ENCODE data around the gene JDP2.

Gene JDP2

DNA sequence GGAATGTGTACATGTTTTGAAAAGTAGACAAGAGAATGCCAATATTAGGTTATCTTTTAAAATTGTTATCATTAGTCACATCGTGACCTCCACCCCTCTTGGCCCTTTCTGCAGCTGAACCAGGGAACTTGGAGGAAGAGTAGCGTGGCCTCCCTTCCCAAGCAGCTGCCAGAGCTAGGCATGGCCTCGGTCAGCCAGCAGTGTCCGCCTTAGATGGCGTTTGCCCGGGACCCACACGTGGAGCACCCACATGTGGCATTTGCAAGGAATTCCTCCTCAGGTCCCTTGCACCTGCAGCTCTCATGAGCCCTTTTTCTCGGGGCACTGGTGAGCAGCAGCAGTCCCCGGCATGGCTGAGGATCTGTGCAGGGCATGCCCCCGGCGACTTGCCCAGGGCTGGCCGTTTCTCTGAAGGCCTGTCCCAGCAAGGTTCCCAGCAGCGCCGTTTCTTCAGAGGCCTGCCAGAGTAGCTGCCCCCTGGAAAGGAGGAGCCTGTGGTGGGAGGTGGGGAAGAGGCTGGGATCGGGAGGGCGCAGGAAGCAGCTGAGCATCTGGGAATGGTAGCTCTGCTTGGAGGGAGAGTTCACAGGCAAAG lies 10.8 kb downstream of the JDP2 start:
- no peak for DNase-seq

GRCh38 chr14:75439989-75440388 lies 12.2 kb downstream of the JDP2 start:
- no peak for DNase-seq

GRCh38 chr14:75440733-75441477 lies 13.1 kb downstream of the JDP2 start:
- no peak for DNase-seq

- DNase-seq: no peak
Measured at GRCh38 chr14:75441728-75442127, 13.9 kb downstream of the JDP2 start.

DNA sequence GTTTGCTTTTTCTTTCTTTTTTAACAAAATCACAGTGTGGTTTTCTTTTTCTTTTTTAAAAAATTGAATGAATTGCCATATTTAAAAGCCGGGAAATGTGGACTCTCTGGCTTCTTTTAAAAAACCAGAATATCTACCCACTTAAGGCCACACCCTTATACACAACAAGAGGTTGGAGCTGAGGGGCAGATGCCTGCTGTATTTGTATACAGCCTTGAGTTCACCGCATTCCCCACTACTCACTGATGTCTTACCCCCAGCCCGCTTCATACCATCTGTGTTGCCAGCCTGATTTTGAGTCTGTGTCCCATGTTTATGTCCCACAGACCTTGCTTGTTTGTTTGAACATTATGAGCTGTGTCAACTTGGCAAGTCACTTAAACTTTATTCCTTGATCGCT lies 14.3 kb downstream of the JDP2 start:
- no peak for DNase-seq

DNA sequence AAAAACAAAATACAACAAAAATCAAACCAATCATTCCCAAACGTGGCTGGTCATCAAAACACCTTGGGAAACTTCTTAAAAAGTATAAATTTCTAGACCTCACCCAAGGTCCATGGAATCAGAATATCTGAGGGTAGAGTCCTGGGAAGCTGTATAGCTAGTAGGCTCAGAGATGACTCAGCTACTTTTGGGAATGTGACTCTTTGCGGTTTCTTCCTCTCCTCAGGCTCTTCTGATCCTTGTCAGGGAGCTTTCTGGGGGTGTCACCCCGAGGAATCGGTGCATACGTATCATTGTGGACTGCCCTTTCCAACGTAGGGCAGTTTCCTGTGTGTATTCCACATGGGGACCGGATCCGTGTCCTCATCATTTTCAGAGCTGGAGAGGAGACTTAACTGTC lies 14.8 kb downstream of the JDP2 start:
- no peak for DNase-seq

DNA sequence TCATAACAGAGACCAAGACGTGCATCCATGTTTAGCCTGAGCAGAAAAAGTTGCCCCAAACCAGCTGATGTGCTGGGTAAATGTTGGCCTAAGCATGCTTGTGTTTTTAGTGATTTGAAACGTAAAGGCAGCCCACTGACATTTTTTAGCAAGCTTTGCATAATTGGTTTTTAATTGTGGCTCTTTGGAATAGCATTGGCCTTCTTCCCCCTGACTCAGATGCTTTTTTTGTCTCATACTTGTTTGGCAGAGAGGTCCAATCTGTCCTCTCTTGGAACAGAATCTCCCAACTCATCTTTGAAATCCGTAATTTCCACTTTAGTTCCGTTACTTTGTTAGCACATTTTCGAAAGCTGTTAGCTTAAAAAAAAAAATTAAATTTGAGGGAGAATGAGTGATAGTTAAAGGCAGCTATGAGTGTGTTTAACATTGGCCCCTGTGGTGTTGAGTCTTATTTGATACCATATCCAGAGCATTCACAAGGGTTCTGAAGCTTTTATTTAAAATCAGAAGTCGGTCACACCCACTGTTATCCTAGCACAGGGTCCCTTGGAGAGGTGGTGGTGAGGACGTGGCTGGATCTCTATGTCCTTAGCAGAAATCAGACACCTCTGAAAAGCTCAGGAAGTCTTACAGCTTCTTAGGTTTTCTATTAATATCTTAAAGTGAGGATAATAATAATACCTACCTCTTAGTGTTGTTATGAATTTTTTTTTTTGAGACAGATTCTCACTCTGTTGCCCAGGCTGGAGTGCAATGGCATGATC lies 15.6 kb downstream of the JDP2 start:
- DNase-seq: no peak

DNA sequence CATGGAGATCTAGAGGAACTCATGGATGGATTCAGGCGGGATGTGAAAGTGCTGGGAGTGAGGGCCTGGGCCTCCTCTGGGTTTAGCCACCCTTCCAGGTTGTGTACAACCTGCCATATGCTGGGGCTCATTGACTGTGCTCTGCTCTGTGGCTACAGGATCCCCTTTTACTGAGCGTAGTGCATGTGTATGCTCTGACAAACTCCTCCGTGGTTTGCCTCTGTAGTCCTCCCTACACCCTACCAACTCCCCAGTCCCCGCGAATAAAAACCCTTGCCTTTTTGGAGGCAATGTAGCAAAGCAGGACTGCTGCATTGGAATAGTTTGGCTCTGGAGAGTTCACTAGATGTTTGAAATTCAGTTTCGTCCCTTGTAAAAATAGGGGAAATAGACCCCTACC lies 17.4 kb downstream of the JDP2 start:
- no peak for DNase-seq

DNA sequence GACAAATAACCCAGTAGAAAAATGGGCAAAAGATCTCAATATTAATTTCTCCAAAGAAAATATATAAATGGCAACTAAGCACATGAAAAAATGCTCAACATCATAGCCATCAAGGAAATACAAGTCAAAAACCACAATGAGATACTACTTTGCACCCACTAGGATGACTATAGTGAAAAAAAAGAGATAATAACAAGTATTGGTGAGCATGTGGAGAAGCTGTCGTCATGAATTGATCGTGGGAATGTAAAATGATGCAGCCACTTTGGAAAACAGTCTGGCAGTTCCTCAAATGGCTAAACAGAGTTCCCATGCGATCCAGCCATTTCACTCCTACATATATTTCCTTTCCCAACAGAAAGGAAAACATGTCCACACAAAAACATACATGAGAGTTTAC lies 18.1 kb downstream of the JDP2 start:
- DNase-seq: no peak

DNA sequence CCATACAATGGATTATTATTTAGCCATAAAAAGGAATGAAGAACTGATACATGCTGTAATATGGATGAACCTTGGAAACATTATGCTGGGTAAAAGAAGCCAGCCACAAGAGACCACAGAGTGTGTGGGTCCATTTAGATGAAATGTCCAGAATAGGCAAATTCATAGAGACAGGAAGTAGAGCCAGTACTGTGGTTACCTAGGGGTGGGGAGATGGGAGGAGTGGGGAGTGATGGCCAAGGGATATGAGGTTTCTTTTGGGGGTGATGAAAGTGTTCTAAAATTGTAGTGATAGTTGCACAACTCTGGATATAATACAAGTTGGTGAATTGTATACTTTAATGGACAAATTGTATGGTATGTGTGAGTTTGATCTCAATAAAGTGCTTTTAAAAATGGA lies 18.6 kb downstream of the JDP2 start:
- peak; percentile 83 to 85 for DNase-seq

GRCh38 chr14:75448209-75448608 lies 20.4 kb downstream of the JDP2 start:
- DNase-seq: no peak

DNA sequence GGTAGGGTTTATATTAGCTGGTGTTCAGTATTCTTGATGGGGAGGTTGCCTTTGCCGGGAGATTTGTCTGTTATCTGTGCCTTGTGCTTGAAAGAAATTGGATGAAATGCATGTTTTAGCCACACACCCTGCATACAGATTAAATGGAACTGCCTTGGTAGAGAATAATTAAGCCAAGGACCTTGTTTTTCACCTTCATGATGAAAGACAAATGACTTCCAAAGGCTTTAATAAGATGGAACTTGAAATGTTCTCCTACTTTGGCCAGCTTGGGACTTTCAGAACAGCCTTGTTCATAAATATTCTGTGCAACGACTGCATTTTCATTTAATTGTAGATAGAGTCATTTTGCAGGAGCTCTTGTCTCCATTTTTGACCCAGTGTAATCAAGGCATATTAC lies 21.2 kb downstream of the JDP2 start:
- DNase-seq: no peak

- DNase-seq: no peak
Measured at GRCh38 chr14:75449696-75450095, 21.9 kb downstream of the JDP2 start.

DNA sequence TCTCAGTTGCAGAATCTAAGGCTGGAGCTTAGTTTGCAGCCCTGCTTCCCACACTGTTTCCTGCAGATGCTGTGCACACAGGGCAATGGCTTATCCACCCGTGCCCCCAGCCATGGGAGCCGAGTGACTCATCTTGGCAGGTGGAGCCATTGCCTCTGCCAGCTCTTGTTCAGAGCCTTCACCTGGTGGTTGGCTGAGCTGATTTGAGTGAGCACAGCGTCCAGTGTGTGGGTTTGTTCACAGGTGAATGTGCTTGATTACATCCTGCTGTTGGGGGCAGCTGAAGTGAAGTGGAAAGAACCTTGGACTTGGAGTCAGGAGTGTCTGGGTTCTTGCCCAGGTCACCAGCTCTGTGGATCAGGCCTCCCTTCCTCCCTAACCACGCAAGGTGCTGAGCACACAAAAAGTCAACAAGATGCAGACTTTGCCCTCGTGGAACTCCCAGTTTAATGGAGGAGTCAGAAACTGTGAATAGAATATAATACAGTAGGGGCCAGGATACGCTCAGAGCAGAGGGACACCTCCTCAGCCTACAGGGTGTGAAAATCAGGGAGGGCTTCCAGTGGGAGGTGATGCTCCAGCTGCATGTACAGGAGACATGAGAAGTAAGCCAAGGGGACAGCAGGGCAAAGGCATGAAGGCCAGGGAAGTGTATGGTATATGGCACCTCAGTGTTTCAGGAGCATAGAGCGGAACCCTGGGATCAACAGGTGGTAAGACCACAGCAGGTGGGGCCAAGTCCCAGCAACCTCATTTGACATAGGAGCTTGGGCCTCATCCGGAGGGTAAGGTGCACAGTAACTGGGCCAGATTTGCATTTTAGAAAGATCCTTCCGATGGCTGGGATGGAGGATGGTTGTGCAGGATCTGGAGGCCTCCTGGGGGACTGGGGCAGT lies 22.8 kb downstream of the JDP2 start:
- DNase-seq: no peak

- DNase-seq: no peak
Measured at GRCh38 chr14:75452324-75452723, 24.5 kb downstream of the JDP2 start.

- no peak for DNase-seq
Measured at GRCh38 chr14:75452900-75453816, 25.3 kb downstream of the JDP2 start.

DNA sequence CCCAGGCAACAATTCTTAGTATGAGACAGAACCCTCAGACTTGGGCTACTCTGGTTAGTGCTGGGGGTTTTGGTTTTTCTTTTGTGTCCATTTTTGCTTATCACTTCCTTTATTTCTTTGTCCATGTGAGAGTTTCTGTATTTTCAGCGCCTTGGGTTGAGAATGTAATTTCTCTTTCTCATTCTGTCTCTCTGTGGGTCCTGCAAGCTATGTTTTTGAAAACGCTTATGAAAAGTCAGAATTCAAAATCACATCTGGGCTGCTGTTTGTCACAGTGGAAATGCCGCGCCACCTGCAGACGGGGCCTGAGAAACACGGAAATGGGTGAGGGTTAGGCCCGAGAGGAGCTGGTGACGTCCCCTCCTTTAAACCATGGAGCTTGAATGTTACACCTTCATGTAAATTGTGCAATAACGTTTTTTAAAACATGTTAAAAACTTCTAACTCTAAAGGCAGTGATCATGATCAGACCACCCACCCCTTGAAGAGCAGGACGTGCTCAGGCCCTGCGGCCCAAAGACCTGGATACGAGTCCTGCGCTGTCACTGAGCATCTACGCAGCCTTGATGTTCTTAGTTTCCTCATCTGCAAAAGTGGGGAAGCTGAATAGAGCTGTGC lies 26.1 kb downstream of the JDP2 start:
- DNase-seq: no peak

- DNase-seq: peak; percentile 51 to 53
Measured at GRCh38 chr14:75454963-75455546, 27.2 kb downstream of the JDP2 start.

DNA sequence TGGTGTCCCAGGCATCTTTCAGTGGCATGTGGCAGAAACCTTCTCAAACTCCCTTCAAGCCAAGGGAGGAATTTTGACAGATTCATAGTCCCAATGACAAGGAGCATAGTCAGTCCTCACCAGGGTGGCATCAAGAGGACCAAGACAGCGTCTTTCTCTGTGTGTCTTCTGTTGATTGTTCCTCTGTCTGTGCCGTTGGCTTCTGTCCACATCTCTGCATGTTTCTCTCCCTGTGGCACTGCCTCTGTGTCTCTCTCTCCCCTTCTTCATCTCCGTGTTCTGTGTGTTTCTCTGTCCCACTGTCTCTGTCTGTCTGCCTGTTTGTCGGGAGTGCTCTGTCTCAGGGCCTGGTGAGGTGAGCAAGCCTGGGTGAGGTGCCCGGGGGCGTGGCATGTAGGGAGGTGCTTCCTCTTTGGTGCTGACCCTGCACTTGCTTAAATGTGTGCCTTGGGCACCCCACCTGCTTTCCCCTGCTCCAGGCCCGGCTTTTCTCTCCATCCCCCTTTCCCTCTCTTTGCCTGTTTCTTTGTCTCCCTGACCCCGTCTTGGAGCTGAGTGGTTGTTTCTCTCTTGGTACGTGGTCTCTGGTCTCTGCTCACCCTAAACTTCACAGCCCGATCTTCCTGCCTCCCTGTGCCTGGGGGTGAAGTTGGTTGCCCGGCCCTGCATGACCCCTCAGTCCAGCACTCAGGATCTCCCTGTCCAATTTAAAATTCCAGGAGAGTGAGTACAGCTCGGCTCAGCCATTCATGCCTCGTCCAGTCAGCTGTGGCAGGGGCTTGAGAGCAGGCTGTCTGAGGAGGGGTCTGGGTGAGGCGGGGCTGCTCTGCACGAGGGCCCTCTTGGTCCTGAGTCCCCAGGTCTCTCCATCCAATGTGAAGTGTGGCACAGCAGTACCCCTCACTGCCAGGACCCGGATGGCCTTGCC lies 28.5 kb downstream of the JDP2 start:
- no peak for DNase-seq

DNA sequence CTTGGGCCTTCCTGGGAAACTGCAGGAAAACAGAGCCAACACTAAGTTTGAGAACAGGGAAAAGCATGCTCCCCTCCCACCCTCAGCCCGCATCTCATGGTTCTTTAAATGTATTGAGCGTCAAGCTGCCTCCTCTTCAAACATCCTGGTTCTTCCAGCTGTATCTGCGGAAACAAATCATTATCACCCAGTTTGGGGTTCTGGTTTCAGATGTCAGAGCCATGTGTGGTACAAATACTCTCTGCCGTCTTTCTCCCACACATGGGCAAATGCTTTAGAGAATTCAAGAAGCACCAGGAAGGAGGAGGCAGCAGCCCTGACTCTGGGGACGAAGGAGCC lies 29.1 kb downstream of the JDP2 start:
- no peak for DNase-seq

Data from AML-193 (cell line).